Measurements from ENCODE around the gene GTF2F2.

GRCh38 chr13:45119991-45120864, at the start of gene GTF2F2:
- TF ChIP-seq, protein P1, sequence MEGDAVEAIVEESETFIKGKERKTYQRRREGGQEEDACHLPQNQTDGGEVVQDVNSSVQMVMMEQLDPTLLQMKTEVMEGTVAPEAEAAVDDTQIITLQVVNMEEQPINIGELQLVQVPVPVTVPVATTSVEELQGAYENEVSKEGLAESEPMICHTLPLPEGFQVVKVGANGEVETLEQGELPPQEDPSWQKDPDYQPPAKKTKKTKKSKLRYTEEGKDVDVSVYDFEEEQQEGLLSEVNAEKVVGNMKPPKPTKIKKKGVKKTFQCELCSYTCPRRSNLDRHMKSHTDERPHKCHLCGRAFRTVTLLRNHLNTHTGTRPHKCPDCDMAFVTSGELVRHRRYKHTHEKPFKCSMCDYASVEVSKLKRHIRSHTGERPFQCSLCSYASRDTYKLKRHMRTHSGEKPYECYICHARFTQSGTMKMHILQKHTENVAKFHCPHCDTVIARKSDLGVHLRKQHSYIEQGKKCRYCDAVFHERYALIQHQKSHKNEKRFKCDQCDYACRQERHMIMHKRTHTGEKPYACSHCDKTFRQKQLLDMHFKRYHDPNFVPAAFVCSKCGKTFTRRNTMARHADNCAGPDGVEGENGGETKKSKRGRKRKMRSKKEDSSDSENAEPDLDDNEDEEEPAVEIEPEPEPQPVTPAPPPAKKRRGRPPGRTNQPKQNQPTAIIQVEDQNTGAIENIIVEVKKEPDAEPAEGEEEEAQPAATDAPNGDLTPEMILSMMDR (conservative IDR thresholded peaks at IDR 0.05; ENCODE audit: low read length) = no peak
- no peak for TF ChIP-seq EZH2phosphoT487 (IDR thresholded peaks at IDR 0.05; ENCODE audit: borderline replicate concordance, low read depth, low read length)
